Choroid plexus epithelial cell (primary cell): ENCODE results near the gene MN1.

ENCODE experiments used
- DNase-seq: peaks from one replicate; pipeline ENCODE4 v3.0.0-alpha.2; 2010; ENCODE audit warnings: low read depth
- H3K4me3 ChIP-seq: 2 replicates; pipeline ENCODE4 v1.5.1; 2011; ENCODE audit warnings: low read depth, mild to moderate bottlenecking, control low read depth, low read length, moderate library complexity
- TF ChIP-seq, protein P1 (sequence below): conservative IDR thresholded peaks from 2 replicates; pipeline ENCODE4 v1.5.1; 2011; ENCODE audit warnings: low read depth, mild to moderate bottlenecking, control low read depth, inconsistent platforms, low read length, moderate library complexity

MN1 gene

DNA sequence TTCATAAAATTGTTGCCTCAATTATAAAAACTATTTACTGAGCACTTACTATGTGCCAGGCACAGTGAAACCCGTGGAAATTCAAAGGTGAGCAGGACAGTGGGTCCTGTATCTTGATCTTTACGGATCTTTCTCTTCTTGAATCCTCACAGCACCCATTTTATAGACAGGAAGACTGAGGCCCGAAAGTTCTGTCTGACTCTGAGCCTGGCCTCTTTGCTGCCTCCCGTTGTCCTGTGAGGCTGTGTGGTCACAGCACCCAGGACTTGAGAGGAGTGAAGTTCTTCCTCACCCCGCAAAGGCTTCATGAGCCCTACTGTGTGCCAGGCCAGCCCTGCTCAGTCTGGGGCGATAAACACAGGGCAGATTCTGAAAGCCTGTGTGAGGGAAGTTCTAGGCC lies 13.4 kb upstream of the MN1 start:
- no peak overlapping the region for H3K4me3 ChIP-seq
- TF ChIP-seq, protein P1, sequence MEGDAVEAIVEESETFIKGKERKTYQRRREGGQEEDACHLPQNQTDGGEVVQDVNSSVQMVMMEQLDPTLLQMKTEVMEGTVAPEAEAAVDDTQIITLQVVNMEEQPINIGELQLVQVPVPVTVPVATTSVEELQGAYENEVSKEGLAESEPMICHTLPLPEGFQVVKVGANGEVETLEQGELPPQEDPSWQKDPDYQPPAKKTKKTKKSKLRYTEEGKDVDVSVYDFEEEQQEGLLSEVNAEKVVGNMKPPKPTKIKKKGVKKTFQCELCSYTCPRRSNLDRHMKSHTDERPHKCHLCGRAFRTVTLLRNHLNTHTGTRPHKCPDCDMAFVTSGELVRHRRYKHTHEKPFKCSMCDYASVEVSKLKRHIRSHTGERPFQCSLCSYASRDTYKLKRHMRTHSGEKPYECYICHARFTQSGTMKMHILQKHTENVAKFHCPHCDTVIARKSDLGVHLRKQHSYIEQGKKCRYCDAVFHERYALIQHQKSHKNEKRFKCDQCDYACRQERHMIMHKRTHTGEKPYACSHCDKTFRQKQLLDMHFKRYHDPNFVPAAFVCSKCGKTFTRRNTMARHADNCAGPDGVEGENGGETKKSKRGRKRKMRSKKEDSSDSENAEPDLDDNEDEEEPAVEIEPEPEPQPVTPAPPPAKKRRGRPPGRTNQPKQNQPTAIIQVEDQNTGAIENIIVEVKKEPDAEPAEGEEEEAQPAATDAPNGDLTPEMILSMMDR, result no peak
- DNase-seq, result no peak

- TF ChIP-seq, protein P1, result no peak
- no peak overlapping the region for H3K4me3 ChIP-seq
- no peak for DNase-seq
Observed at GRCh38 chr22:27811778-27812177, 10.2 kb upstream of the MN1 start.

GRCh38 chr22:27810609-27811151 lies 9.1 kb upstream of the MN1 start:
- TF ChIP-seq, protein P1, result no peak
- DNase-seq, result peak; percentile 63
- H3K4me3 ChIP-seq, result no peak overlapping the region

- H3K4me3 ChIP-seq, result no peak overlapping the region
- no peak for DNase-seq
- TF ChIP-seq, protein P1, result no peak
Observed at GRCh38 chr22:27809700-27810608, 8.4 kb upstream of the MN1 start.

GRCh38 chr22:27809226-27809603 lies 7.7 kb upstream of the MN1 start:
- no peak overlapping the region for H3K4me3 ChIP-seq
- TF ChIP-seq, protein P1, result no peak
- no peak for DNase-seq

- DNase-seq, result no peak
- H3K4me3 ChIP-seq, result no peak overlapping the region
- TF ChIP-seq, protein P1, result no peak
Observed at GRCh38 chr22:27808451-27809225, 7.1 kb upstream of the MN1 start.
